Measurements from ENCODE around the gene LSM5.
"Not testable (repeated sequence)": the region's sequence is repeated elsewhere in the genome, so short reads cannot be mapped to it uniquely, and the experiment has no call there.

The LSM5 gene

DNA sequence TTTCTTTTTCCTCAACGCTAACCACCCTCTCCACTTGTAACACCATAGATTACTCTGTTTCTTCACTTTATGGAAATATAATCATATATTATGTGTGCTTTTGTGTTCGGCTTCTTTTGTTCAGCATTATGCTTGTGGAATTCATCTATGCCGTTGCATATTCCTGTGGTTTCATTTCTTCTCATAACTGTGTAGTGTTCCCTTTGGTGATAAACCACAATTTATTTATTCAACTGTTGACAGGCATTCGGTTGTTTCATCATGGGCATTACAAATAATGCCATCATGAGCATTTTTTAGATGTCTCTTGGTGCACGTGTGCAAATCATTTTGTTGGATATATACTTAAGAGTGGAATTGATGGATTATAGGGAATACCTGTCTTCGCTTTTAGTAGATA is 17.2 kb upstream of the LSM5 start:
- H3K27ac ChIP-seq: no peak overlapping the region
- TF ChIP-seq, protein P1, sequence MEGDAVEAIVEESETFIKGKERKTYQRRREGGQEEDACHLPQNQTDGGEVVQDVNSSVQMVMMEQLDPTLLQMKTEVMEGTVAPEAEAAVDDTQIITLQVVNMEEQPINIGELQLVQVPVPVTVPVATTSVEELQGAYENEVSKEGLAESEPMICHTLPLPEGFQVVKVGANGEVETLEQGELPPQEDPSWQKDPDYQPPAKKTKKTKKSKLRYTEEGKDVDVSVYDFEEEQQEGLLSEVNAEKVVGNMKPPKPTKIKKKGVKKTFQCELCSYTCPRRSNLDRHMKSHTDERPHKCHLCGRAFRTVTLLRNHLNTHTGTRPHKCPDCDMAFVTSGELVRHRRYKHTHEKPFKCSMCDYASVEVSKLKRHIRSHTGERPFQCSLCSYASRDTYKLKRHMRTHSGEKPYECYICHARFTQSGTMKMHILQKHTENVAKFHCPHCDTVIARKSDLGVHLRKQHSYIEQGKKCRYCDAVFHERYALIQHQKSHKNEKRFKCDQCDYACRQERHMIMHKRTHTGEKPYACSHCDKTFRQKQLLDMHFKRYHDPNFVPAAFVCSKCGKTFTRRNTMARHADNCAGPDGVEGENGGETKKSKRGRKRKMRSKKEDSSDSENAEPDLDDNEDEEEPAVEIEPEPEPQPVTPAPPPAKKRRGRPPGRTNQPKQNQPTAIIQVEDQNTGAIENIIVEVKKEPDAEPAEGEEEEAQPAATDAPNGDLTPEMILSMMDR (IDR thresholded peaks at IDR 0.05): no peak
- H3K4me3 ChIP-seq: no peak overlapping the region
- DNase-seq (ENCODE audit: low spot score): no peak

DNA sequence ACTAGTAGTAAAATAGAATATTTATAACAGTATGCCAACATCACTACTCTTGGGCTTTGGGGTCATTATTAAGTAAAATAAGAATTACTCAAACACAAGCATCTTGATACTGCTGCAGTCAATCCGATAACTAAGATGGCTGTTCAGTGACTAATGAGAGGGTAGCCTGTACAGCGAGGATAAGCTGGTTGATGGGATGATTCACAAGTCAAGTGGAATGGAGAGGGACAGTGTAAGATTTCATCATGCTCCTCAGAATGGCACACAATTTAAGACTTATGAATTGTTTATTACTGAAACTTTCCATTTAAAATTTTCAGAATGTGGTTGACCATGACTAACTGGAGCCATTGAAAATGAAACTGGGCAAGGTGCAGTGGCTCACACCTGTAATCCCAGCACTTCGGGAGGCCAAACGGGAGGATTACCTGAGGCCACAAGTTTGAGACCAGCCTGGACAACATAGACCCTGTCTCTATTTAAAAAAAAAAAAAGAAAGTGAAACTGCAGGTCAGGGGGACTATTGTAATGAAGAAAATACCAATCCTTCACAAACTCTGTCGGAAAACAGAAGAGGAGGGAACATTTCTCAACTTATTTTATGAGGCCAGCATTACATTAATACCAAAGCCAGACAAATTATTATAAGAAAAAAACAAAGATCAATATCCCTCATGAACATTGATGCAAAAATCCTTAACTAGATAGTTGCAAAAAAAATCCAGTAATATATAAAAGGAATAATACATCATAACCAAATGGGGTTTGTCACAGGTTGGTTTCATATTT is 16.3 kb upstream of the LSM5 start:
- no peak overlapping the region for H3K27ac ChIP-seq
- no peak for DNase-seq (ENCODE audit: low spot score)
- TF ChIP-seq, protein P1 (IDR thresholded peaks at IDR 0.05): no peak
- no peak overlapping the region for H3K4me3 ChIP-seq

- TF ChIP-seq, protein P1 (IDR thresholded peaks at IDR 0.05): no peak
- H3K4me3 ChIP-seq: no peak overlapping the region
- H3K27ac ChIP-seq: no peak overlapping the region
- DNase-seq (ENCODE audit: low spot score): no peak
Measured at GRCh38 chr7:32502728-32503127, 12.5 kb upstream of the LSM5 start.

GRCh38 chr7:32501522-32501921 is 11.3 kb upstream of the LSM5 start:
- no peak overlapping the region for H3K4me3 ChIP-seq
- H3K27ac ChIP-seq: peak overlapping the region in 1 of 2 donors; percentile 49
- TF ChIP-seq, protein P1 (IDR thresholded peaks at IDR 0.05): no peak
- DNase-seq (ENCODE audit: low spot score): no peak

DNA sequence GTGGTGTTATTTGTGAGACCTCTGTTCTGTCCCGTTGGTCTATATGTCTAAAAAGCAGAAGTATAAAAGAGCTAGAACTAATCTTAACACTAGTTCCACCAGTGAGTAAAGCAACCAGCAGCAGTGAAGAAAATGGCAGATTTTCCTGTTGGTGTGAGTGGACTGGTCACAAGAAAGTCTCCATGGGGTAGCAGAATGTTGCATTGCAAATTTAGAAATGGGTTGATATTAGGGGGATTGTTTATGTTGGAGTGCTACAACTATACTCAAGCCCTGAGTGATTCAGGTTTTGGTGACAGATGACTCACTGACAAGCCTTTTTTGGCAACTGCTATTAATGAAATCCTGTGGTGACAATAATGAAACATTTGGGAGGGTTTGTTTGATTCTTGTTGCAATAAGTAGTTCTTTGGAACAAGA is 10.8 kb upstream of the LSM5 start:
- TF ChIP-seq, protein P1 (IDR thresholded peaks at IDR 0.05): no peak
- Histone ChIP-seq H3K4me3 (peak overlapping the region; percentile 13), H3K27ac (peak overlapping the region in 1 of 2 donors; percentile 49)
- no peak for DNase-seq (ENCODE audit: low spot score)

- H3K27ac ChIP-seq; DNase-seq (ENCODE audit: low spot score); H3K4me3 ChIP-seq: not testable (repeated sequence)
Measured at GRCh38 chr7:32500216-32500615, 10.0 kb upstream of the LSM5 start.

DNA sequence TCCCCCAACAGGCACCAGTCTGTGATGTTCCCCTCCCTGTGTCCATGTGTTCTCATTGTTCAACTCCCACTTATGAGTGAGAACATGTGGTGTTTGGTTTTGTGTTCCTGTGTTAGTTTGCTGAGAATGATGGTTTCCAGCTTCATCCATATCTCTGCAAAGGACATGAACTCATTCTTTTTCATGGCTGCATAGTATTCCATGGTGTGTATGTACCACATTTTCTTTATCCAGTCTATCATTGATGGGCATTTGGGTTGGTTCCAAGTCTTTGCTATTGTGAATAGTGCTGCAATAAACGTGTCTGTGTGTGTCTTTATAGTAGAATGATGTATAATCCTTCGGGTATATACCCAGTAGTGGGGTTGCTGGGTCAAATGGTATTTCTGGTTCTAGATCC is 9.6 kb upstream of the LSM5 start:
- not testable (repeated sequence) for H3K27ac ChIP-seq; DNase-seq (ENCODE audit: low spot score); H3K4me3 ChIP-seq

- Histone ChIP-seq H3K4me3 (peak overlapping the region; percentile 85), H3K27ac (peak overlapping the region; percentile 96 to 98)
- TF ChIP-seq, protein P1 (IDR thresholded peaks at IDR 0.05): no peak
- no peak for DNase-seq (ENCODE audit: low spot score)
Measured at GRCh38 chr7:32496052-32496813, 6.1 kb upstream of the LSM5 start.

All from coronary artery (tissue), 2 donors.